ENCODE measurements around the gene NCAM2.

Gene NCAM2

GRCh38 chr21:21468003-21468402 lies 469.8 kb downstream of the NCAM2 start:
- no peak for DNase-seq

- DNase-seq: no peak
Measured at GRCh38 chr21:21481239-21481638, 483.0 kb downstream of the NCAM2 start.

- no peak for DNase-seq
Measured at GRCh38 chr21:21508859-21509258, 510.6 kb downstream of the NCAM2 start.

- DNase-seq: no peak
Measured at GRCh38 chr21:21530680-21531079, 532.5 kb downstream of the NCAM2 start.

- DNase-seq: no peak
Measured at GRCh38 chr21:21547368-21547953, 549.3 kb downstream of the NCAM2 start.

GRCh38 chr21:21559285-21560045 lies 561.3 kb downstream of the NCAM2 start:
- no peak for DNase-seq

Measured in stimulated activated CD8-positive, alpha-beta memory T cell treated with anti-CD3 and anti-CD28 coated beads, Interleukin-4, amount 100 ng/mL, for 48 hours (primary cell).